IMR-90 (cell line): ENCODE measurements around the gene D2HGDH. TPM values are rescaled to one million over a fixed set of nuclear protein-coding genes. Genes with fewer than 3 reads are reported as not detected.

ENCODE experiments used
- ATAC-seq: fragments of 200-7000 bp; cut with Tn5 transposase; 2 replicates; pipeline ENCODE4 v1.9.1; 2020; ENCODE audit warnings: low read depth, mild to moderate bottlenecking, moderate library complexity
- BruUV-seq: library from RNA; stranded (reverse); fragments of 400-500 nt; replicated peaks from 2 replicates; lab custom pipeline; 2021; lab: Mats Ljungman, UMichigan
- CTCF ChIA-PET: fragments of 300-600 bp; formaldehyde crosslinking; extraction: SDS; loops from one replicate; lab custom pipeline; 2021; ENCODE audit warnings: antibody characterized with exemption; lab: Yijun Ruan, JAX
- POLR2A ChIA-PET: fragments of 300-600 bp; sonication (Branson Sonifier 250); formaldehyde crosslinking; loops from one replicate; lab custom pipeline; 2022; ENCODE audit warnings: antibody characterized with exemption; ENCODE audit not compliant: unreplicated experiment; lab: Charles Lee
- DNase-seq: peaks from one replicate; pipeline ENCODE4 v3.0.0; 2013
- H2AFZ ChIP-seq: replicated peaks from 2 replicates; pipeline ENCODE3; 2013; ENCODE audit warnings: low read length, mild to moderate bottlenecking; ENCODE audit not compliant: poor library complexity
- H2AK5ac ChIP-seq: 2 replicates; pipeline ENCODE4 v1.6.1; 2013; ENCODE audit warnings: low read depth, low read length, inconsistent platforms
- H2AK9ac ChIP-seq: replicated peaks from 2 replicates; pipeline ENCODE3; 2013; ENCODE audit warnings: mild to moderate bottlenecking, low read depth, low read length, moderate library complexity; ENCODE audit not compliant: poor library complexity
- H2BK120ac ChIP-seq: 2 replicates; pipeline ENCODE4 v1.6.1; 2013; ENCODE audit warnings: low read depth, low read length, inconsistent platforms
- H2BK15ac ChIP-seq: 3 replicates; pipeline ENCODE4 v1.6.1; 2013; ENCODE audit warnings: low read depth, low read length, inconsistent platforms
- H2BK20ac ChIP-seq: 2 replicates; pipeline ENCODE4 v1.6.1; 2013; ENCODE audit warnings: low read depth, mild to moderate bottlenecking, inconsistent platforms, low read length, moderate library complexity
- H2BK5ac ChIP-seq: 2 replicates; pipeline ENCODE4 v1.6.1; 2013; ENCODE audit warnings: mild to moderate bottlenecking, low read depth, low read length, inconsistent platforms; ENCODE audit not compliant: poor library complexity, severe bottlenecking
- H3K14ac ChIP-seq: replicated peaks from 2 replicates; pipeline ENCODE4 v1.6.1; 2013; ENCODE audit warnings: low read depth, low read length, inconsistent platforms
- H3K18ac ChIP-seq: 2 replicates; pipeline ENCODE4 v1.6.1; 2013; ENCODE audit warnings: low read depth, low read length, control low read depth
- H3K23ac ChIP-seq: 2 replicates; pipeline ENCODE4 v1.6.1; 2013; ENCODE audit warnings: low read depth, low read length, inconsistent platforms
- H3K27ac ChIP-seq: 2 replicates; pipeline ENCODE4 v1.5.1; 2013; ENCODE audit warnings: mild to moderate bottlenecking, control low read depth, low read length; ENCODE audit not compliant: insufficient read depth
- H3K27me3 ChIP-seq: 2 replicates; pipeline ENCODE4 v1.6.1; 2013; ENCODE audit warnings: low read length; ENCODE audit not compliant: control insufficient read depth, insufficient read depth
- H3K36me3 ChIP-seq: 2 replicates; pipeline ENCODE4 v1.6.1; 2013; ENCODE audit warnings: low read length, mixed read lengths; ENCODE audit not compliant: control insufficient read depth, insufficient read depth
- H3K4ac ChIP-seq: 2 replicates; pipeline ENCODE4 v1.6.1; 2013; ENCODE audit warnings: low read depth, low read length, inconsistent platforms
- H3K4me1 ChIP-seq: 2 replicates; pipeline ENCODE4 v1.6.1; 2013; ENCODE audit warnings: low read length, mixed read lengths; ENCODE audit not compliant: control insufficient read depth, insufficient read depth
- H3K4me2 ChIP-seq: 2 replicates; pipeline ENCODE4 v1.6.1; 2013; ENCODE audit warnings: low read depth, mild to moderate bottlenecking, control low read depth, low read length, moderate library complexity
- H3K4me3 ChIP-seq: 2 replicates; pipeline ENCODE4 v1.5.1; 2013; ENCODE audit warnings: low read depth, mild to moderate bottlenecking, control low read depth, low read length, moderate library complexity; ENCODE audit not compliant: insufficient read depth
- H3K56ac ChIP-seq: 2 replicates; pipeline ENCODE4 v1.6.1; 2013; ENCODE audit warnings: low read length, inconsistent platforms; ENCODE audit not compliant: insufficient read depth; ENCODE audit errors: extremely low read depth
- H3K79me1 ChIP-seq, 2 experiments: 2 replicates each; pipeline ENCODE4 v1.6.1; 2013; ENCODE audit warnings: low read length in 2 of 2, inconsistent platforms in 1 of 2, low read depth in 1 of 2
- H3K9ac ChIP-seq: 2 replicates; pipeline ENCODE4 v1.6.1; 2013; ENCODE audit warnings: low read depth, low read length, control low read depth
- H3K9me1 ChIP-seq: 2 replicates; pipeline ENCODE4 v1.6.1; 2013; ENCODE audit warnings: low read length, inconsistent platforms; ENCODE audit not compliant: insufficient read depth
- H3K9me3 ChIP-seq: 2 replicates; pipeline ENCODE4 v1.6.1; 2013; ENCODE audit warnings: low read length; ENCODE audit not compliant: control insufficient read depth, insufficient read depth
- H4K20me1 ChIP-seq: 2 replicates; pipeline ENCODE4 v1.6.1; 2013; ENCODE audit warnings: low read length, inconsistent platforms; ENCODE audit not compliant: insufficient read depth
- H4K5ac ChIP-seq: 2 replicates; pipeline ENCODE4 v1.6.1; 2013; ENCODE audit warnings: mild to moderate bottlenecking, low read depth, low read length, control low read depth
- H4K8ac ChIP-seq, 2 experiments: 2 replicates each; pipeline ENCODE4 v1.6.1; 2013; ENCODE audit warnings: low read depth in 2 of 2, low read length in 2 of 2, control low read depth in 1 of 2, inconsistent platforms in 1 of 2
- H4K91ac ChIP-seq: 2 replicates; pipeline ENCODE4 v1.6.1; 2013; ENCODE audit warnings: low read depth, low read length, inconsistent platforms; ENCODE audit not compliant: insufficient read depth
- BHLHE40 ChIP-seq: fragments of 150-350 bp; IDR thresholded peaks from 2 replicates; pipeline ENCODE4 v1.6.1; 2016; ENCODE audit warnings: mild to moderate bottlenecking, low read depth, low read length
- CEBPB ChIP-seq: IDR thresholded peaks from 2 replicates; pipeline ENCODE4 v1.6.1; 2012; ENCODE audit warnings: low read depth, low read length, improper control_type of control experiment
- CHD1 ChIP-seq: IDR thresholded peaks from 2 replicates; pipeline ENCODE4 v1.6.1; 2012; ENCODE audit warnings: low read depth, low read length, improper control_type of control experiment
- FOS ChIP-seq: fragments of 150-350 bp; IDR thresholded peaks from 2 replicates; pipeline ENCODE4 v1.6.1; 2016; ENCODE audit warnings: low read depth, low read length
- MAZ ChIP-seq: IDR thresholded peaks from 2 replicates; pipeline ENCODE4 v1.6.1; 2012; ENCODE audit warnings: low read depth, mild to moderate bottlenecking, low read length, improper control_type of control experiment, moderate library complexity, borderline replicate concordance
- POLR2A ChIP-seq: IDR thresholded peaks from 2 replicates; pipeline ENCODE4 v1.6.1; 2012; ENCODE audit warnings: mild to moderate bottlenecking, low read depth, low read length
- RAD21 ChIP-seq: IDR thresholded peaks from 2 replicates; pipeline ENCODE4 v1.6.1; 2012; ENCODE audit warnings: low read length, improper control_type of control experiment
- RCOR1 ChIP-seq: IDR thresholded peaks from 2 replicates; pipeline ENCODE4 v1.6.1; 2012; ENCODE audit warnings: mild to moderate bottlenecking, low read length, improper control_type of control experiment; ENCODE audit not compliant: insufficient replicate concordance
- RFX5 ChIP-seq: IDR thresholded peaks from 2 replicates; pipeline ENCODE4 v1.8.0; 2012; ENCODE audit warnings: low read depth, mild to moderate bottlenecking, low read length, moderate library complexity
- SMC3 ChIP-seq: fragments of 150-350 bp; IDR thresholded peaks from 2 replicates; pipeline ENCODE4 v1.6.1; 2016; ENCODE audit warnings: low read depth, mild to moderate bottlenecking, antibody characterized with exemption, low read length, moderate library complexity
- WGBS, 2 experiments: methylation state at CpG; one replicate each; pipeline versions ENCODE4 v1.1.5 to v1.1.7; 2013; ENCODE audit warnings: missing lambda C conversion rate in 2 of 2; ENCODE audit not compliant: insufficient read length in 1 of 2; ENCODE audit errors: extremely low coverage in 2 of 2; 5-methylcytosine and 5-hydroxymethylcytosine counted together
- dilution Hi-C: fragments of 300-500 bp; cut with HindIII; formaldehyde crosslinking; loops from one replicate; pipeline ENCODE4 v1.14.3; 2018; ENCODE audit warnings: low sequenced_read_pairs; ENCODE audit not compliant: unreplicated experiment
- in situ Hi-C: fragments of 300-500 bp; cut with MboI; formaldehyde crosslinking; loops from 3 replicates; pipeline ENCODE4 v1.14.3; 2019; ENCODE audit warnings: low sequenced_read_pairs, inconsistent platforms, mixed read lengths
- intact Hi-C: fragments of 100-400 bp; cut with micrococcal nuclease; formaldehyde crosslinking; loops from 2 replicates; pipeline ENCODE4 v1.10.0; 2022
- polyA plus RNA-seq, 3 experiments: library from polyadenylated mRNA; depleted of rRNA; stranded (reverse); fragments of >200 nt; gene quantifications; 2 replicates each; pipeline ENCODE4 v1.2.3, GENCODE V29; 2012; ENCODE audit warnings: low replicate concordance in 1 of 3
- total RNA-seq: library from RNA; depleted of rRNA; stranded (reverse); fragments of >200 nt; gene quantifications from 2 replicates; pipeline ENCODE4 v1.2.3, GENCODE V29; 2012
- TF ChIP-seq, protein P1 (sequence below): conservative IDR thresholded peaks from 2 replicates; pipeline ENCODE4 v1.5.1; 2012; ENCODE audit warnings: mild to moderate bottlenecking, low read depth, low read length, improper control_type of control experiment

Gene D2HGDH
- total and polyA plus RNA-seq, 2 of the 4 experiments (the other 2 are of a cell fraction) = 6.3 to 22.1 TPM

- intact Hi-C loops = no loop called here
- CTCF ChIA-PET = no interaction called here
Measured at GRCh38 chr2:241802421-241803318, 68.2 kb downstream of the D2HGDH start.

More at GRCh38 chr2:241802421-241803318, 68.2 kb downstream of the D2HGDH start:
- POLR2A ChIA-PET = no interaction called here
- dilution Hi-C loops (no loop called here), in situ Hi-C loops (no loop called here)
- no peak overlapping the region for H3K14ac ChIP-seq
- TF ChIP-seq SMC3 (no peak), POLR2A (no peak), FOS (no peak), RFX5 (no peak), MAZ (no peak), RCOR1 (no peak), RAD21 (no peak), BHLHE40 (no peak), CHD1 (no peak), CEBPB (no peak)
- TF ChIP-seq, protein P1, sequence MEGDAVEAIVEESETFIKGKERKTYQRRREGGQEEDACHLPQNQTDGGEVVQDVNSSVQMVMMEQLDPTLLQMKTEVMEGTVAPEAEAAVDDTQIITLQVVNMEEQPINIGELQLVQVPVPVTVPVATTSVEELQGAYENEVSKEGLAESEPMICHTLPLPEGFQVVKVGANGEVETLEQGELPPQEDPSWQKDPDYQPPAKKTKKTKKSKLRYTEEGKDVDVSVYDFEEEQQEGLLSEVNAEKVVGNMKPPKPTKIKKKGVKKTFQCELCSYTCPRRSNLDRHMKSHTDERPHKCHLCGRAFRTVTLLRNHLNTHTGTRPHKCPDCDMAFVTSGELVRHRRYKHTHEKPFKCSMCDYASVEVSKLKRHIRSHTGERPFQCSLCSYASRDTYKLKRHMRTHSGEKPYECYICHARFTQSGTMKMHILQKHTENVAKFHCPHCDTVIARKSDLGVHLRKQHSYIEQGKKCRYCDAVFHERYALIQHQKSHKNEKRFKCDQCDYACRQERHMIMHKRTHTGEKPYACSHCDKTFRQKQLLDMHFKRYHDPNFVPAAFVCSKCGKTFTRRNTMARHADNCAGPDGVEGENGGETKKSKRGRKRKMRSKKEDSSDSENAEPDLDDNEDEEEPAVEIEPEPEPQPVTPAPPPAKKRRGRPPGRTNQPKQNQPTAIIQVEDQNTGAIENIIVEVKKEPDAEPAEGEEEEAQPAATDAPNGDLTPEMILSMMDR = no peak
- H2BK5ac ChIP-seq = no peak overlapping the region
- H3K4me2 ChIP-seq = no peak overlapping the region
- no peak overlapping the region for H3K18ac ChIP-seq
- H3K9me3 ChIP-seq = no peaks in the 10 kb centered on the region
- ATAC-seq = no peak
- H3K9me1 ChIP-seq = no peaks in the 10 kb centered on the region; the same call in 1 of the 2 replicates
- H3K56ac ChIP-seq = no peak overlapping the region
- no peak overlapping the region for H3K23ac ChIP-seq
- peaks cover 25% of the 10 kb centered on the region for H3K27me3 ChIP-seq
- no peak overlapping the region for H3K9ac ChIP-seq
- H3K4ac ChIP-seq = no peak overlapping the region
- no peak overlapping the region for H2BK120ac ChIP-seq
- H2AK9ac ChIP-seq = no peak overlapping the region
- no peak for DNase-seq
- H4K5ac ChIP-seq = no peak overlapping the region
- H4K8ac ChIP-seq = no peak overlapping the region
- WGBS, 2 experiments = 59% methylated on average over 9 of the region's 32 CpGs; no CpG with 5 or more reads in 1 of the 2 experiments
- no peak overlapping the region for H2AK5ac ChIP-seq
- no peak overlapping the region for H2BK20ac ChIP-seq
- H3K4me3 ChIP-seq = no peak overlapping the region
- BruUV-seq = no TSS peak
- H2AFZ ChIP-seq = no peak overlapping the region
- H4K91ac ChIP-seq = no peak overlapping the region
- H3K27ac ChIP-seq = no peak overlapping the region
- no peaks in the 10 kb centered on the region for H3K36me3 ChIP-seq
- H3K4me1 ChIP-seq = peaks cover 6% of the 10 kb centered on the region; the same call in 1 of the 2 replicates
- H4K20me1 ChIP-seq = no peaks in the 10 kb centered on the region
- no peak overlapping the region for H2BK15ac ChIP-seq
- H3K79me1 ChIP-seq = no peaks in the 10 kb centered on the region
